Measurements from ENCODE around the gene SERPINA9. TPM values are rescaled to one million over a fixed set of nuclear protein-coding genes. Genes with fewer than 3 reads are reported as not detected.

SERPINA9 gene
- total RNA-seq, 1 experiment from 2014 or later, result not detected

DNA sequence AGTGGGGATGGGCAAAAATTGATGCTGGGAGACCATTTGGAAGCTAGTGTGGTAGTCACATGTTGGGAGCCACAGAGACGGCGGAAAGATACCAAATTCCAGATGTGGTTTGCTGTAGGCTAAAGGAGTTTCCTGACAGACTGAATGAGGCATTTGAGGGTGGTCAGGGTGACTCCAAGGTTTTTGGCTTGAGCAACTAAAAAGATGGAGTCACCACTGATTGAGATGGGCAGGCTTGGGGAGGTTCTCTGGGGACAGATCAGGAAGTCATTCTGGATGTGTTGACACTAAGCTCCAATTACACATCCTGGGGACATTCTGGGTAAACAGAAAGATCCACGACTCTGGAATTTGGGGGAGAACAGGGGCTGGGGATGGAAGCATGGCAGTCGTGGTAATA, 15.5 kb upstream of the SERPINA9 start:
- no peaks in the 10 kb centered on the region for H3K4me1 Mint-ChIP-seq (ENCODE audit: low read depth, unreplicated experiment)
- Histone ChIP-seq H3K9me3 (no peaks in the 10 kb centered on the region), H3K27me3 (replicated peaks; ENCODE audit: control insufficient read depth, insufficient read depth, low read length) (no peaks in the 10 kb centered on the region), H3K4me1 (no peaks in the 10 kb centered on the region), H3K36me3 (ENCODE audit: control insufficient read depth, insufficient read depth, low read length) (no peaks in the 10 kb centered on the region), H3K4me3 (ENCODE audit: low read depth, low read length) (no peak overlapping the region)
- no TSS peak for BruUV-seq (replicated peaks)
- no peak overlapping the region for H3K4me3 Mint-ChIP-seq (ENCODE audit: unreplicated experiment)
- H3K9me3 Mint-ChIP-seq (ENCODE audit: unreplicated experiment), result no peaks in the 10 kb centered on the region
- no peaks in the 10 kb centered on the region for H3K36me3 Mint-ChIP-seq (ENCODE audit: insufficient read depth, unreplicated experiment)
- intact Hi-C loops (cut with micrococcal nuclease; ENCODE audit: unreplicated experiment), result no loop called here
- POLR2A ChIA-PET, result no interaction called here
- DNase-seq, result no peak
- CTCF ChIA-PET, result no interaction called here
- peaks cover 4% of the 10 kb centered on the region for H3K27me3 Mint-ChIP-seq (ENCODE audit: insufficient read depth, unreplicated experiment)
- H3K27ac Mint-ChIP-seq (ENCODE audit: unreplicated experiment), result no peak overlapping the region
- no peak for TF ChIP-seq CTCF (IDR thresholded peaks at IDR 0.05; ENCODE audit: insufficient read depth in 1 of 2, low read depth in 1 of 2, low read length in 1 of 2, severe bottlenecking in 1 of 2, unreplicated experiment in 1 of 2)

GRCh38 chr14:94489336-94489735, 13.3 kb upstream of the SERPINA9 start:
- no peak for TF ChIP-seq CTCF (IDR thresholded peaks at IDR 0.05; ENCODE audit: insufficient read depth in 1 of 2, low read depth in 1 of 2, low read length in 1 of 2, severe bottlenecking in 1 of 2, unreplicated experiment in 1 of 2)
- Mint-ChIP-seq H3K27ac (ENCODE audit: unreplicated experiment) (no peak overlapping the region), H3K9me3 (ENCODE audit: unreplicated experiment) (no peaks in the 10 kb centered on the region), H3K36me3 (ENCODE audit: insufficient read depth, unreplicated experiment) (no peaks in the 10 kb centered on the region), H3K4me1 (ENCODE audit: low read depth, unreplicated experiment) (no peaks in the 10 kb centered on the region), H3K27me3 (ENCODE audit: insufficient read depth, unreplicated experiment) (peaks cover 4% of the 10 kb centered on the region), H3K4me3 (ENCODE audit: unreplicated experiment) (no peak overlapping the region)
- DNase-seq, result no peak
- Histone ChIP-seq H3K36me3 (ENCODE audit: control insufficient read depth, insufficient read depth, low read length) (no peaks in the 10 kb centered on the region), H3K27me3 (replicated peaks; ENCODE audit: control insufficient read depth, insufficient read depth, low read length) (no peaks in the 10 kb centered on the region), H3K4me1 (no peaks in the 10 kb centered on the region), H3K9me3 (no peaks in the 10 kb centered on the region), H3K4me3 (ENCODE audit: low read depth, low read length) (no peak overlapping the region)
- CTCF ChIA-PET, result no interaction called here
- intact Hi-C loops (cut with micrococcal nuclease; ENCODE audit: unreplicated experiment), result loop anchor here (10.0 kb wide), 1 partner anchor 355 kb away; no protein-coding TSS in a partner anchor
- no TSS peak for BruUV-seq (replicated peaks)
- POLR2A ChIA-PET, result no interaction called here

DNA sequence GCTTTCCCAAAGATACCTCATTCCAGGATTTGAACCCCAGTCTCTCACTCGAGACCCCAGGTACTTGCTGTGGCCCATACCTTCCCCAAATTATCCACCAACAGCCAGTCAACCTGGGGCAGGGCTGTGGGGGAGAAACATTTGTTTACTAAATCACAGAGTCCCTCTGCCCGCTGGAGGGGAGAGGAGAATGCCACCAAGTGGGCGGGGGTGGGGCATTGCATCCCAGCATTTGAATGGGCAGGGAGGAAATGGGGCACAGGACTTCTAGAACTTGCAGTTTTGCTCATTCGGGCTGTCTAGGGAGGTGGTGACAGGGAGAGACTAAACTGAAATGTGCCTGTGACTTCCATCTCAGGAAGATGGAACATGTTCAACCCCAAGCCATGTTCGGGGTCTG, 10.9 kb upstream of the SERPINA9 start:
- Histone ChIP-seq H3K4me3 (ENCODE audit: low read depth, low read length) (no peak overlapping the region), H3K27me3 (replicated peaks; ENCODE audit: control insufficient read depth, insufficient read depth, low read length) (no peaks in the 10 kb centered on the region), H3K4me1 (no peaks in the 10 kb centered on the region), H3K36me3 (ENCODE audit: control insufficient read depth, insufficient read depth, low read length) (no peaks in the 10 kb centered on the region), H3K9me3 (no peaks in the 10 kb centered on the region)
- Mint-ChIP-seq H3K27me3 (ENCODE audit: insufficient read depth, unreplicated experiment) (peaks cover 4% of the 10 kb centered on the region), H3K9me3 (ENCODE audit: unreplicated experiment) (no peaks in the 10 kb centered on the region), H3K36me3 (ENCODE audit: insufficient read depth, unreplicated experiment) (no peaks in the 10 kb centered on the region), H3K4me1 (ENCODE audit: low read depth, unreplicated experiment) (no peaks in the 10 kb centered on the region), H3K27ac (ENCODE audit: unreplicated experiment) (no peak overlapping the region), H3K4me3 (ENCODE audit: unreplicated experiment) (no peak overlapping the region)
- TF ChIP-seq CTCF (IDR thresholded peaks at IDR 0.05; ENCODE audit: insufficient read depth in 1 of 2, low read depth in 1 of 2, low read length in 1 of 2, severe bottlenecking in 1 of 2, unreplicated experiment in 1 of 2), result no peak
- BruUV-seq (replicated peaks), result no TSS peak
- intact Hi-C loops (cut with micrococcal nuclease; ENCODE audit: unreplicated experiment), result loop anchor here (1.0 to 10.0 kb wide), 3 partner anchors 53 to 352 kb away; no protein-coding TSS in a partner anchor
- CTCF ChIA-PET, result interaction anchor here (0.7 to 2.8 kb wide), 20 partner anchors 12 to 355 kb away, joined by 3 to 98 read pairs (median 5); partner anchors contain the start of genes SERPINA1 and SERPINA10
- POLR2A ChIA-PET, result interaction anchor here (1.1 kb wide), 1 partner anchor 53 kb away, joined by 5 read pairs; no protein-coding TSS in a partner anchor
- DNase-seq, result no peak
